HPDE6-E6E7 (cell line): ENCODE results near the gene SYNE2.
A peak's percentile ranks its signal among the peaks of the same experiment; 100 is the strongest.
"Not testable (repeated sequence)": the region's sequence is repeated elsewhere in the genome, so short reads cannot be mapped to it uniquely, and the experiment has no call there.

Source experiments
- DNase-seq: peaks from one replicate; pipeline ENCODE4 v3.0.0; 2011; ENCODE audit warnings: missing footprints; ENCODE audit errors: extremely low spot score

The SYNE2 gene, protein sequence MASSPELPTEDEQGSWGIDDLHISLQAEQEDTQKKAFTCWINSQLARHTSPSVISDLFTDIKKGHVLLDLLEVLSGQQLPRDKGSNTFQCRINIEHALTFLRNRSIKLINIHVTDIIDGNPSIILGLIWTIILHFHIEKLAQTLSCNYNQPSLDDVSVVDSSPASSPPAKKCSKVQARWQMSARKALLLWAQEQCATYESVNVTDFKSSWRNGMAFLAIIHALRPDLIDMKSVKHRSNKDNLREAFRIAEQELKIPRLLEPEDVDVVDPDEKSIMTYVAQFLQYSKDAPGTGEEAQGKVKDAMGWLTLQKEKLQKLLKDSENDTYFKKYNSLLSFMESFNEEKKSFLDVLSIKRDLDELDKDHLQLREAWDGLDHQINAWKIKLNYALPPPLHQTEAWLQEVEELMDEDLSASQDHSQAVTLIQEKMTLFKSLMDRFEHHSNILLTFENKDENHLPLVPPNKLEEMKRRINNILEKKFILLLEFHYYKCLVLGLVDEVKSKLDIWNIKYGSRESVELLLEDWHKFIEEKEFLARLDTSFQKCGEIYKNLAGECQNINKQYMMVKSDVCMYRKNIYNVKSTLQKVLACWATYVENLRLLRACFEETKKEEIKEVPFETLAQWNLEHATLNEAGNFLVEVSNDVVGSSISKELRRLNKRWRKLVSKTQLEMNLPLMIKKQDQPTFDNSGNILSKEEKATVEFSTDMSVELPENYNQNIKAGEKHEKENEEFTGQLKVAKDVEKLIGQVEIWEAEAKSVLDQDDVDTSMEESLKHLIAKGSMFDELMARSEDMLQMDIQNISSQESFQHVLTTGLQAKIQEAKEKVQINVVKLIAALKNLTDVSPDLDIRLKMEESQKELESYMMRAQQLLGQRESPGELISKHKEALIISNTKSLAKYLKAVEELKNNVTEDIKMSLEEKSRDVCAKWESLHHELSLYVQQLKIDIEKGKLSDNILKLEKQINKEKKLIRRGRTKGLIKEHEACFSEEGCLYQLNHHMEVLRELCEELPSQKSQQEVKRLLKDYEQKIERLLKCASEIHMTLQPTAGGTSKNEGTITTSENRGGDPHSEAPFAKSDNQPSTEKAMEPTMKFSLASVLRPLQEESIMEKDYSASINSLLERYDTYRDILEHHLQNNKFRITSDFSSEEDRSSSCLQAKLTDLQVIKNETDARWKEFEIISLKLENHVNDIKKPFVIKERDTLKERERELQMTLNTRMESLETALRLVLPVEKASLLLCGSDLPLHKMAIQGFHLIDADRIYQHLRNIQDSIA (N-terminal part only)

DNA sequence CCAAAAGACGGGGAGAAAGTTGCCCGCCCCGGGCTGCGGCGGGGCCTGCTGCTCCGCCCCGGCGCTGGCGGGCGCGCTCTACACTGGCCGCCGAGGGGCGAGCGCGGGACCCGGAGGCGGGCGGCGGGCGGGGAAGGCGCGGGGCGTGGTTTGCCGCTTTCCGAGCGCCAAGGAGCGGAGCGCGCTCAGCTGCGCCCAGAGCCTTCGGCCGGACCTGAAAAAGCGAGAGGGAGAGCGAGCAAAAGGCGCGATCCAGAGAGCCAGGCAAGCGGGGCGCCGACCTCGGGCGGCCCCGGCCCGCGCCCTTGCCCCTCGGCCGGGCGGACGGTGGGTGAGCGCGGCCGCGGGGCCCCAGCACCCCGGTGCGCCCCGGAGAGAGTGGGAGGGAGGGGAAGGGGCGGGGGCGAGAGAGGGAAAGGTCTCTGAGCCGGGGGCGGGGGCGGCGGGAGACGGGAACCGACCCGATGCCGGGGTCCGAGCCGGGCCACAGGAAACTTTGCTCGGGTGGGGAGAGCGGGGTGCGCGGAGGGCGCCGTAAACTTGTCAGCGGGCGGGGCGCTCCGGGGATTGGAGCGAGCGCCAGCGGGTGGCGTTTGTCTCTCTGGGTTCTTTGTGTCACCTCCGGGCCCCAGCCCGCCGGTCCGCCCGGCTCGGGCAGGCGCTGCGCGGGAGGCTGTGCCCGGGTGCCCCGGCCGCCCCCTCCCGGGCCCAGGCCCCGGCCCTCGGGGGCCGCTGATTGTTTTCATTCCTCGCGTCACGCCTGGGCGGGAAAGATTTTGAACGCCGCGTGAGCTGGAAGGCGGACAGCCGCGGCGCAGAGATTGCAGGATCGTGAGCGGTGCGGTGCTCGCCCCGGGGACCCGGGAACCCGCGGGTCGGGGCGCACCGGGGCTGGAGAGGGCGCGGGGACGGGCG is at the start of gene SYNE2:
SYNE2 (plus strand) TSS at position 188 of the 915 bp plus-strand sequence. CDS start 56,145 bp downstream, outside the sequence.
- DNase-seq: peak; percentile 72

DNA sequence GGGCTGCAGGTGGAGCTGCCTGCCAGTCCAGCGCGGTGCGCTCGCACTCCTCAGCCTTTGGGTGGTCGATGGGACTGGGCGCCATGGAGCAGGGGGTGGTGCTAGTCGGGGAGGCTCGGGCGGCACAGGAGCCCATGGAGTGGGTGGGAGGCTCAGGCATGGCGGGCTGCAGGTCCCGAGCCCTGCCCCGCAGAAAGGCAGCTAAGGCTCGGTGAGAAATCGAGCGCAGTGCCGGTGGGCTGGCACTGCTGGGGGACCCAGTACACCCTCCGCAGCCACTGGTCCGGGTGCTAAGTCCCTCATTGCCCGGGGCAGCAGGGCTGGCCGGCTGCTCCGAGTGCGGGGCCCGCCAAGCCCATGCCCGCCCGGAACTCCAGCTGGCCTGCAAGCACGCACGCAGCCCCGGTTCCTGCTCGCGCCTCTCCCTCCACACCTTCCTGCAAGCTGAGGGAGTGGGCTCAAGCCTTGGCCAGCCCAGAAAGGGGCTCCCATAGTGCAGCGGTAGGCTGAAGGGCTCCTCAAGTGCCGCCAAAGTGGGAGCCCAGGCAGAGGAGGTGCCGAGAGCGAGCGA is 49.5 kb upstream of the SYNE2 start:
- not testable (repeated sequence) for DNase-seq

DNA sequence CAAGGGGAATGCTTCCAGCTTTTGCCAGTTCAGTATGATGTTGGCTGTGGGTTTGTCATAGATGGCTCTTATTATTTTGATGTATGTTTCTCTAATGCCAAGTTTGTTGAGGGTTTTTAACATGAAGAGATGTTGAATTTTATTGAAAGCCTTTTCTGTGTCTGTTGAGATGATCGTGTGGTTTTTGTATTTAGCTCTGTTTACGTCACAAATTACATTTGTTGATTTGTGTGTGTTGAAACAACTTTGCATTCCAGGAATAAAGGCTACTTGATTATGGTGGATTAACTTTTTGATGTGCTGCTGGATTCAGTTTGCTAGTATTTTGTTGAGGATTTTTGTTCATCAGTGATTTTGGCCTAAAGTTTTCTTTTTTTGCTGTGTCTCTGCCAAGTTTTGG is 46.7 kb upstream of the SYNE2 start:
- not testable (repeated sequence) for DNase-seq

DNA sequence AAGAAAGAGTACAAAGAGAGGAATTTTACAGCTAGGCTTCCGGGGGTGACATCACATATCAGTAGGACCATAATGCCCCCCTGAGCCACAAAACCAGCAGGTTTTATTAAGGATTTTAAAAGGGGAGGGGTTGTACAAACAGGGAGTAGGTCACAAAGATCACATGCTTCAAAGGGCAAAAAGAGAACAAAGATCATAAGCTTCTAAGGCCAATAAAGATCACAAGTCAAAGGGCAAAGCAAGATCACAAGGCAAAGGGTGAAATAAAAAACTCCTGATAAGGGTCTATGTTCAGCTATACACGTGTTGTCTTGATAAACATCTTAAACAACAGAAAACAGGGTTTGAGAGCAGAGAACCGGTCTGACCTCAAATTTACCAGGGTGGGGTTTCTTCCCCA is 41.1 kb upstream of the SYNE2 start:
- DNase-seq: not testable (repeated sequence)

DNA sequence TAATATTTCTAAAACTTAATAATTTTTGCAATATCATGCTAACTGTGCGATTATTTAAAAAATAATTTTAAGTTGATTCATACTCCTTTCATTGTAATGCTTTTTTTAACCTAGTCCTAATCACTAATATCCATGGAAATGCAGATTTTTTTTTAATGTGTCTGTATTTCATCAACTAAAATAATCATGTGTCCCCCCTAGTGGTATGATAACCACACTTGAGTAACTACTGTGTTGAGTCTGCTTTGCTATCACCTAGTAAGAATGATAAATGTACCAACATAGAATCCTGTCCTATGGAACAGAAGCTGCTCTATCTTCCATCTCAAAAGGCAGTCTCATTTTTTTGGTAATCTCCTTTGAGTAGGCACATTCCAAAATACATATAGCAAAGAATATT is 19.1 kb upstream of the SYNE2 start:
- no peak for DNase-seq

DNA sequence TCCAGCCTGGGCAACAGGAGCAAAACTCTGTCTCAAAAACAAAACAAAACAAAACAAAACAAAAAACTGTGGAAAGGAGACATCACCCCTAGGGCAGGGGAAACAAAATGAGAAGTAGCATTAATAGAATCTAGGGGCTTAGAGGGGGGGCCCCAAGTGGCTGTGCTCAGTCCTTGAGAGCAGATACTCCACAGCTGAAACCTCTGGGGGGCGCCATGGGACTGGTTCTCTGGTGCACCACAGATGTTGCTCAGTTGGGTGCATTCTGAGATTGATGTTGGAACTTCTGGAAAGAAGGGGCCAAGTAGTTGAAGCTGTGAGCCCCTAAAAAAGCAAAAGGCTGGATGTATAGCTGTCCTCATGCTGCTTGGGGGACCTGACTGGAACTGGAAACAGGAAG is 11.8 kb upstream of the SYNE2 start:
- no peak for DNase-seq

DNA sequence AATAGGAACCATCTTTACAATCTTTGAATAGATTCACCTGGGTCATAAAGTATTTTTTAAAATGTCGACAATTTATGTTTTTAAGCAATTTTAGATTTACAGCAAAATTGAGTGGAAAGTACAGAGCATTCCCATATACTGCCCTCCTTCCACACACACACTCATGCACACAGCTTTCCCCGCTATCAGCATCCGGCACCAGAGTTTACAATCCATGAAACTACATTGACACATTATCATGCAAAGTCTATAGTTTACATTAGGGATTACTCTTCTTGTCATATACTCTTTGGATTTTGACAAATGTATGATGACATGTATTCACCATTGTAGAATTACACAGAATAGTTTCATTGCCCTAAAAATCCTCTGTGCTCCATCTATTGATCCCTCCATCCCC is 9.0 kb upstream of the SYNE2 start:
- DNase-seq: no peak

DNA sequence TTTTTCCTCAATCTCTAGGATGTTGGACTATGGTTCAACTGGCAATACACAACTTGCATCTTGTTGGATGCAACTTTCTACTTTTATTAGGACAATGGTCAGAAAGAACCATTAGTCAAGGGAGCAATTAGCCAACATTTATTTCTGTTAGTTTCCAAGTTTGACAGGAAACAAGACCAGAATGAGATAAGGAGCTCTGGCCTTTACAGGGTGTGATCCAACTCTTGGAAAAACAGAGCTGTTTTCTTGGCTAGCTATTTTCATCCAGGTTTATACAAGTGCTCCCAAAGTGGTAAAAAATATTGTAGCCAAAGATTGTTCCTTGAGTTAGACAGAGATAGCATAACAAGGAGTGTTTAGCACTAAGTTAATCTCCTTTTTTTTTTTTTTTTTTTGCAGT is 3.9 kb upstream of the SYNE2 start:
- DNase-seq: no peak

DNA sequence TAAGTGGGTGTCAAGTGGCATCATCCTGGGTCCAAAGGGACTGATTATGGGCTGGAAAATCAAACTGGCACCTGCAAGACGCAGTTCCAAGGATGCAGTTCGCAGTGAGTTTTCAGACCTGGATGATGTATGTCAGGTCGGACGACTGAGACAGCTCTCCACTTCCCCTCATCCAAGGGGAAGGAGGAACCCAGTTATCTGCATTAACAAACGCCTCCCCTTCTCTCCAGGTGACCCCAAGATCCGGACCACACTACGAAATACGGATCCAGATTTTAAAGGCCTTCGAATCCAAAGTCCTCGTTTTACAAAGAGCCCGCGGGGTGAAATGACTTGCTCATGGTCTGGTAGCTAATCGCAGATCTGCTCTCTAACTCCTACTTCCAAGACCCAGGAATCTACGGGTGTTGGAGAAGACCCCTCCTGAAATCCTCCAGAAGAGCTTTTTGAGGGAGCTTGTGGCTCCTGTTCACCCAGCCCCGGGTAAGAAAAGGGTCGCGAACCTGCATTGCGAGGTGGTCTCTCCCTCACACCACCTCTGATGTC is 460 bp upstream of the SYNE2 start:
- DNase-seq: no peak

DNA sequence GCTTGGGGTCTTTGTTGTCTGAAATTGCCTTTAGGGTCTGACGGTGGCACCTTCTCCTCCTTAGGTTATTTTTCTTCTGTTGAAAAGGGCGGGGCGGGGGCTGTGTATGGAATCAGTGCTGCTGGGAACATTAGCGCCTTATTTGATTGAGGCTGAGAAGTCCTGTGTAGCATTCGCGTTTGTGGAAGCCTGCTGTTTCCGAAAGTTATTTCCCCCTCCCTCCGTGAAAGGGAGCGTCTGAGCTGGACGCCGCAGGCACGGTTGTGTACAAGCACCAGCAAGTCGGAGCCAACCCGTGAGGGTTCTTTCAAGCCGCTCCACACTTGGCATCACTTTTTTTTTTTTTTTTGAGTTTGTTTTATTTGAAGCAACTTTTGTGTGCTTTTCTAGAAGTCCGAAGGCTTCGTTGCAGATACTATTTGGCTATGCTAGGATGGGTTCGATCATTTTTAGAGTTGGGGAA is 1.1 kb downstream of the SYNE2 start:
- peak; percentile 82 for DNase-seq

DNA sequence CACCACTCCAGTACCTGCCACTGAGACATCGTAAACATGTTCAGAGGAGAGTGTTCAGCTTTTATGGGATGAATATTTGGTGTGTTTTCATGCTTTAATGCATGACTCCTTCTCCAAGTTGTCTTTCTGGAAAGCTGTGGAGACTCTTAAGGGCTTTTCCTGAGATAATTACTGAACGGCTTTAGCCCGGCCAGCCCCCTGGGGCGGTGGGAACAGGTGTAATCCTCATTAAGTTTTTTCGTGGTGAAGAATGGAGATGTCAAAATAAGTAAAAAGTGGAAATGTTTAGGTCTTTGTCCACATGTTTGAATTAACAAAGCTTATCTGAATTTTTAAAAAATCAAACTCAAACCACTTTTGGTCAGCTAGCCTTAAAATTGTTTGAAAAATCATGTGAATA is 1.5 kb downstream of the SYNE2 start:
- peak; percentile 26 for DNase-seq

DNA sequence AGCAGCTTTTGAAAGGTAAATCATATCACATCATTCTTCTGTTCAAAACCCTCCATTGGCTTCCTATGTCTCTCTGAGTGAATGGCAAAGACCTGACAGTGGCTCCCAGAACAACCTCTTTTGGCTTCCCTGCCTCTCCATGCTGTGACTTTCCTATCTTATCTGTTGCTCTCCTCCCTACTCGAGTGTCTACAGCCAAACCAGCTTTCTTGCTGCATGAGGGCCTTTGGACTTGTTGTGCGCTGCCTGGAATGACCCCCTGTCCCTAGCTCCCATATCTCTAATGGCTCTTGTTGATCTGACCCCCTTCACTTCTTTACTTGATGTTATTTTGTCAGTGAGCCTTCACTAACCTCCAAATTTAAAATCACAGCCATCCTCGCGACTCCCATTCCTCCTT is 2.5 kb downstream of the SYNE2 start:
- DNase-seq: no peak

DNA sequence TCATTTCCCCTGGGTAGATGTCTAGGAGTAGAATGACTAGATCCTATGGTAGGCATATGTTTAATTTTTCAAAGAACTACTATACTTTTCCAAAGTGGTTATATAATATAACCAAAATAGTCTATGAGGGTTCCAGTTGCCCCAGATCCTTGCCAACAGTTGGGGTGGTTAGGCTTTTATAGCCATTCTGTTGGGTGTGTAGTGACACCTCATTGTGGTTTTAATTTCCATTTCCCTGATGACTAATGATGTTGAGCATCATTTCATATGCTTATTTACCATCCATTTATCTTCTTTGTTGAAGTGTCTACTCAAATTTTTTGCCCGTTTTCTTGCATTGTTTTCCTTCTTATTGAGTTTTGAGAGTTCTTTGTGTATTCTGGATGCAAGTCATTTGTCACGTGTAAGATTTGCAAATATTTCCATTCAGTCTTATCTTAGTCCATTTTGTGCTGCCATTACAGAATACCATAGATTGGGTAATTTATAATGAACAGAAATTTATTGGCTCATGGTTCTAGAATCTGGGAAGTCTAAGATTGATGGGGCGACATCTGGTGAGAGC is 4.7 kb downstream of the SYNE2 start:
- no peak for DNase-seq

DNA sequence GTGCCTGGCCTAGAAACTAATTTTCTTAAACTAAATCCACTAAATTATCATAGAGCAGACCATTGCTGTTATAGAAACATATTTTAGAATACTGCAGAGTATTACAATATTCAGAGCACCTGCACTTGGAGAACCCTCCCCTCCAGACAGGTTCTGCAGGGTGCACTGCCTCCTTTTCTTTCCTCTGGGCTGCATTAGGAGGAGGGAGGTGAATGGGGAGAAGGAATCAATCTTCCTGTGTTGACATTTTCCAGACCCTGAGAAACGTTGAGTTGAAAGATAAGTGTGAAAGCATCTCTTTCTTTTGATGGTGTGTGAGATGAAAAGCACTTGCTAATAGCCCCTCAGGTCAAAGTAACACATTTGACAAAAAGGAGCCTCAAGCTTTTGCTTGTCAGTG is 7.3 kb downstream of the SYNE2 start:
- DNase-seq: no peak

DNA sequence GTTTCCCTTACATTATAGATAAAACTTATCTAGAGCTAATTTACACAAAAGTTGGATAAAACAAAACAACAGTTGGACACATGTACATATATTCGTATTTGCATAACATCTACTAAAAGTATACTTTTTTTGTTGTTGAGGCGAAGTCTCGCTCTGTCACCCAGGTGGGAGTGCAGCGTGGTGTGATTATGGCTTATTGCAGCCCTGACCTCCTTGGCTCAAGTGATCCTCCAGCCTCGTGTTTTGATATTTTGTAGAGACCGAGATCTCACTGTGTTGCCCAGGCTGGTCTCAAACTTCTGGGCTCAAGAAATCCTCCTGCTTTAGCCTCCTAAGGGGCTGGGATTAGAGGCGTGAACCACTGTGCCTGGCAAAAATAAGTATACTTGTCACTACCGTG is 9.4 kb downstream of the SYNE2 start:
- no peak for DNase-seq

DNA sequence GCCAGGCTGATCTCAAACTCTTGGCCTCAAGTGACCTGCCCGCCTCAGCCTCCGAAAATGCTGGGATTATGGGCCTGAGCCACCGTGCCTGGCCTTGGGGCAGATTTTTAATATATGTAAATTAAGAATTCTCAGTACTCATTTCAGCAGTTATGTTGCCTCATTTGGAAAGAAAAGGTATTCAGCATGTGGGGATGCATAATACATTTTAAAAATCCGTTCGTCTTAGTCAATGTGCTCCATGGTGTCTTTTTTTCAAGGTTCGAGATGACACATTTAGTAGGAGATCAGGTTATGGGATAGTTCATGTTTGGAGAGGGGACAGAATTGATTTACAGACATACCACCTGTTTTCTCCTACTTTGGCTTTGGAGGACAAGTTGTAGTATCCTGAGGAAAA is 10.2 kb downstream of the SYNE2 start:
- no peak for DNase-seq

DNA sequence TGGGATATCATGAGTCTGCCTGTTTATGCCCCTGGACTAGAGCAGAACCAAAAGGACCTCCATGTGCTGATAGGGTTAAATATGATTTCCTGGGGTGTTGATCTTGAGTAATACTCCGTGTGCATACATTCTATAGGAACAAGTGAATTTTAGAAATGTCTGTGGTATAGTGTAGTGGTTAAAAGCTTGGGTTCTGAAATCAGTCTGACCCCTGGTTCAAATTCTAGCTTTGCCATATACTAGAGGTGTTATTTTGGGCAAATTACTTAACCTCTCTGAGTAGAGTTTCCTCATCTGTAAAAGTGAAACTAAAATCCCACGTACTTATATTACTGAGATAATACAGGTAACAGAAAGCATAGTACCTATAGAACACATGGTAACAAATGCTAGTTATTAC is 12.0 kb downstream of the SYNE2 start:
- DNase-seq: not testable (repeated sequence)

DNA sequence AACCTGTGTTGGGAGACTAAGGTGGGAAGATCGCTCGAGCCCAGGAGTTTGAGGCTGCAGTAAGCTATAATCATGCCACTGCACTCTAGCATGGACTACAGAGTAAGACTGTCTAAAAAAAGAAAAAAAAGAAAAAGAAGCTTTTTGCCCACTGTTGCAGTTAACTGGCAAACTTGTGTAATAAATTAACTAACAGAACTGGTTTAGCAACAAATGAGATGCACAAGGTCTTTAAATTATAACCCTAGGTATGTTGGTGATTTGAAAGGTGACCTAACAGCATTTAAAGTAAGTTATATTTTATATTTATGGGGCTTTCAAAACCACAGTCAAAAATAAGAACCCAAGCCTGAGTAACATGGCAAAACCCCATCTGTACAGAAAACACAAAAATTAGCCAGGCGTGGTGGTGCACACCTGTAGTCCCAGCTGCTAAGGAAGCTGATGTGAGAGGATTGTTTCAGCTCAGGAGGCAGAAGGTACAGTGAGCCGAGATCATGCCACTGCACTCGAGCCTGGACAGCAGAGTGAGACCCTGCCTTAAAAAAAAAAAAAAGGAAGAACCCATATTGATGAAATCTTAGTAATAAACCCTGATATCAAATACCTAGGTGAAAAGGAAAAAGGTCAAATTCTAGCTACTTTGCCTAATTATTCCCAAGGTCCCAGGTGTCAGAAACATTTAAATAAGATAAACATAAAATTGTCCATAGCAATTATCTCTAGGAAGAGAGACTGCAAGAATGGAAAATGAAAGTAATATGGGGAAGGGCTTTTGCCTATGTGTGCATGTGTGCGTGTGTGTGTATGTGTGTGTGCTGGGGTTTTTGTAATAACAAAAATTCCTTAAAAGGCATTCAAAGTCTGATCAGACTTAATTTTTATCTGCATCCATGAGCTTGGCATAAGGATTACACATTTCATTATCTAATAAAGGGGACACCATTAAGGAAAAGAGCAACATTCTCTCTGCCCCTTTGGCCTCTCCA is 15.4 kb downstream of the SYNE2 start:
- DNase-seq: no peak
